Urinary bladder (tissue), 4 donors: ENCODE measurements around the gene ADIRF. TPM values are rescaled to one million over a fixed set of nuclear protein-coding genes. Genes with fewer than 3 reads are reported as not detected.
A peak's percentile ranks its signal among the peaks of the same experiment; 100 is the strongest.
"Not testable (repeated sequence)": the region's sequence is repeated elsewhere in the genome, so short reads cannot be mapped to it uniquely, and the experiment has no call there.

Experiments
- DNase-seq: peaks from one replicate; pipeline ENCODE4 v3.0.0-alpha.2; 2015; ENCODE audit errors: extremely low spot score
- H3K27ac ChIP-seq: one replicate; pipeline ENCODE4 v1.5.1; 2013; ENCODE audit warnings: low read depth, mild to moderate bottlenecking, moderate library complexity
- H3K36me3 ChIP-seq: one replicate; pipeline ENCODE4 v1.6.1; 2013; ENCODE audit warnings: mild to moderate bottlenecking, moderate library complexity; ENCODE audit not compliant: insufficient read depth
- H3K4me1 ChIP-seq: one replicate; pipeline ENCODE4 v1.6.1; 2013; ENCODE audit warnings: mild to moderate bottlenecking, moderate library complexity; ENCODE audit not compliant: insufficient read depth
- H3K4me3 ChIP-seq: one replicate; pipeline ENCODE4 v1.5.1; 2013; ENCODE audit warnings: low read depth, low read length
- WGBS: extraction: QIAGEN DNeasy Blood & Tissue Kit; methylation state at CpG from one replicate; pipeline ENCODE4 v1.1.7; 2013; 5-methylcytosine and 5-hydroxymethylcytosine counted together
- polyA plus RNA-seq: library from polyadenylated mRNA; stranded (reverse); fragments of 200-250 nt; gene quantifications from one replicate; pipeline ENCODE4 v1.2.3, GENCODE V29; 2013
- total RNA-seq: library from RNA; depleted of rRNA; stranded (reverse); fragments of >200 nt; gene quantifications from one replicate; pipeline ENCODE4 v1.2.3, GENCODE V29; 2014
- donor health status: healthy with polysubstance abuse.
- donor health status: healthy.

The ADIRF gene
- total and polyA plus RNA-seq, 2 donors, result 112 to 404 TPM

- Histone ChIP-seq H3K36me3 (no peaks in the 10 kb centered on the region), H3K4me1 (no peaks in the 10 kb centered on the region), H3K4me3 (no peak overlapping the region), H3K27ac (no peak overlapping the region)
- no peak for DNase-seq
- 94% methylated on average over 14 of the region's 14 CpGs for WGBS
These were observed 26.3 kb upstream of the ADIRF start for GRCh38 chr10:86941991-86942421.

DNA sequence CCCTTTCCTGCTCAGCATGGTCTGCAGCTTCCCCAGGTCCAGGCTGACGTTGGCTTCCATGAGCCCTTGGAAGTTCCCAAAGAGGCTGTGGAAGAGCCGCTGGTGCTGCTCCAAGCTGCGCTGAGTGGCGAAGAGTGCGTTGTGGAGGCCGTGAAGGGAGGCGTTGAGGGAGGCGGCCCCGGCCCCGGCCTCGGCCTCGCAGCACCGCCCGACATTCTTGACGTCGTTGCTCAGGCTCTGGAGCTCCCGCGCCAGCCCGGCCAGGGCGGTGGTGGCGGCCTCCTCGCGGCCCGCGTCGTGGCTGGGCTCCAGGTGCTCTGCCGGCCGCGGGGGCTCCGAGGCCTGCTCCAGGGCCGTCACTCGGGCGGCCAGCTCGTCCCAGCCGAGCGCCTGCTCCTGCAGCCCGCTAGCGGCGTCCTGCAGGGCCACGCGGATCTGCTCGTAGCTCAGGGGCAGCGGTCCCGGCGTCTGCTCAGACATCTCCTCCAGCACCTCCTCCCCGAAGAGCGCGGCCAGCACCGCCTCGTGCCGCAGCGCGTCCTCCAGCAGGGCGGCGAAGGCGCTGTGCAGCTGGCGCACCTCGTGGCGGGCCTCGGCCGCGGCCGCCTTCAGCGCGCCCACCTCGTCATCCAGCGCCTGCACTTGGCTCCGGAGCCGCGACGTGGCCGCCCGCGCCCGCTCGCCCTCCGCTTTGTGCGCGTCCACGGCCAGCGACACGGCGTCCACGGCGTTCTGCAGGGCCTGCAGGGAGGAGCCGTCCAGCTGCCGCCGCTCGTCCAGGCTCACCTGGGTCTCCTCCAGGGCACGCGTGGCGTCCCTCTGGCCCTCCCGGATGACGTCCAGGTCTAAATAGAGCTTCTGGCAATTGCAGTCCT lies 25.6 kb upstream of the ADIRF start:
- Histone ChIP-seq H3K27ac (no peak overlapping the region), H3K36me3 (no peaks in the 10 kb centered on the region), H3K4me3 (no peak overlapping the region), H3K4me1 (no peaks in the 10 kb centered on the region)
- DNase-seq, result no peak
- 60% methylated on average over 94 of the region's 94 CpGs for WGBS

DNA sequence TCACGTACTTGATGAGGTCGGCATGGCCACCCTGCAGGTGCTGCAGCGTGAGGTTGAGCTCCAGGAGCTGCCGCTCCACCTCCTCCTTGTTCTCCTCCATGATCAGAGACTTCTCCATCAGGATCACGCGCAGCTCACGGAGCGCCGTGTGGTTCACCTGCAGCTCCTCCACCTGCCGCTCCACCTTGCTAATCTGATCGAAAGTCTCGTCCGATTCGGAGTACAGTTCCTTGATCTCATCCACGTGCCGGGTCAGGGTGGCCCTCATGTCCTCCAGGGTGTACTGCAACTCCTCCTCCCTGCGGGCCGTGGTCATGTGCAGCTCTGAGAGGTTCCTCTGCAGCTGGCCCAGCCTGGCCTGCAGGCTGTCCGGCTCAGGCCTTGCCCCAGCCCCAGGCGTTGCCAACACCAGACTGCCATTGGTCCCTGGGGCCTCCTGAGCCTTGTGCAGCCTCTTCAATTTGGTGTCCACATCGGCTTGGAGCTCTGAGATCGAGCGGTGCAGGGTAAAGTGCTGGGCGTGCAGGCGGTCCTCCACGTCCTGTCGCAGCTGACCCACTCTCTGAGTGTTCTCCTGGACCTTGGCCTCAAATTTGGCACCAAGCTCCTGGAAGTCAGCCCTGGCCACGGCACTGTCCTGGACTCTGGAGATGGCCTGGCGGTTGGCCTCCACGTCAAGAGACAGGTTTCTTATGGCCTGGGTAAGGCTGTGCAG lies 24.8 kb upstream of the ADIRF start:
- DNase-seq, result no peak
- H3K4me1 ChIP-seq, result no peaks in the 10 kb centered on the region
- H3K27ac ChIP-seq, result no peak overlapping the region
- H3K36me3 ChIP-seq, result no peaks in the 10 kb centered on the region
- H3K4me3 ChIP-seq, result no peak overlapping the region
- 95% methylated on average over 30 of the region's 30 CpGs for WGBS

- DNase-seq, result no peak
- WGBS, result 92% methylated on average over 4 of the region's 4 CpGs
- H3K4me1 ChIP-seq, result no peaks in the 10 kb centered on the region
- no peaks in the 10 kb centered on the region for H3K36me3 ChIP-seq
- no peak overlapping the region for H3K27ac ChIP-seq
- H3K4me3 ChIP-seq, result no peak overlapping the region
These were observed 24.3 kb upstream of the ADIRF start for GRCh38 chr10:86944031-86944419.

GRCh38 chr10:86944471-86944870 lies 23.8 kb upstream of the ADIRF start:
- no peak overlapping the region for H3K4me3 ChIP-seq
- no peak overlapping the region for H3K27ac ChIP-seq
- no peaks in the 10 kb centered on the region for H3K36me3 ChIP-seq
- DNase-seq, result no peak
- H3K4me1 ChIP-seq, result no peaks in the 10 kb centered on the region

DNA sequence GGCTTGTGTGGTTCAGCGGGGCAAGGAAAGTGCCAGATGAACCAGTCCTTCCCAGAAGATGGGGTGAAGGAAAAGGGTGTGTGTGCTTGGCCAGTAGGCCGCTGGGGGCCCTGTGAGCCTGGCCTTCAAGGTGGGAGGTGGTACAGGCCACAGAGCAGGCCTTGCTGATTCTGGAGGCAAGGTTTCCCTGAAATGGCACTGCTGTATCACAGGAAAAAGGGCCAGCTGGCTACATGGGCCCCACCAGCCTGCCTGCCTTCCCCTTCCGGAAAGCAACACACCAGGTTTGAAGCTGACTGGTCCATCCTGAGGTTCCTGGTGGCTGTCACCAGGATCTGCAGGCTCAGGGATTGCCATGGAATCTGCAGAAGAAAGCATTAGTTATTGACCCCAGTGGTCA lies 23.4 kb upstream of the ADIRF start:
- no peaks in the 10 kb centered on the region for H3K36me3 ChIP-seq
- H3K27ac ChIP-seq, result no peak overlapping the region
- no peak overlapping the region for H3K4me3 ChIP-seq
- no peaks in the 10 kb centered on the region for H3K4me1 ChIP-seq
- DNase-seq, result no peak
- 93% methylated on average over 3 of the region's 3 CpGs for WGBS

GRCh38 chr10:86945361-86946212 lies 22.7 kb upstream of the ADIRF start:
- no peak for DNase-seq

GRCh38 chr10:86946213-86947155 lies 21.8 kb upstream of the ADIRF start:
- no peaks in the 10 kb centered on the region for H3K36me3 ChIP-seq

More at GRCh38 chr10:86945361-86946212, 22.7 kb upstream of the ADIRF start:
- Histone ChIP-seq H3K36me3 (no peaks in the 10 kb centered on the region), H3K4me3 (no peak overlapping the region), H3K4me1 (no peaks in the 10 kb centered on the region), H3K27ac (no peak overlapping the region)
- WGBS, result 61% methylated on average over 18 of the region's 18 CpGs

GRCh38 chr10:86947806-86948205 lies 20.5 kb upstream of the ADIRF start:
- WGBS, result 93% methylated on average over 4 of the region's 4 CpGs
- DNase-seq, H3K27ac ChIP-seq, H3K4me1 ChIP-seq, H3K36me3 ChIP-seq, H3K4me3 ChIP-seq: not testable (repeated sequence)

More at GRCh38 chr10:86946213-86947155, 21.8 kb upstream of the ADIRF start:
- DNase-seq, result no peak
- Histone ChIP-seq H3K27ac (no peak overlapping the region), H3K4me3 (no peak overlapping the region), H3K4me1 (no peaks in the 10 kb centered on the region)
- WGBS, result 79% methylated on average over 13 of the region's 13 CpGs

DNA sequence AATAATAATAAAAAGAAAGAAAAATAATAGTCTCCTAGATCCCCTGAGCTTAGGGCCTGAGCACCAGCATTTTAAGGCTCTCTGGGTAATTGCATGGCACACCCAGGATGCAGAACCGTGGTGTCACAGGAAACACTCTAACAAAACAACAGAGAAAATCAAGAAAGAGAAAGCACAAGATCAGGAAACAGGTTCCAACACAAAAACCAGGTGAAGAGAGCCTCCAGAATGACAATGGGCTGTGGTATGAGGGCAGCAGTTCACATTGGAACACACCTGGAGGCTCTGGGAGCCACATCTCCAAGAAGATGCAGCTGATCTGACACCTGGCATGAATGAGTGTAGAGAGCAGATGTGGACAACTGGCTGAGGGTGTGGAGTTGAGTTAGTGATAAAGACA lies 17.9 kb upstream of the ADIRF start:
- DNase-seq, result no peak
- Histone ChIP-seq H3K4me1 (no peaks in the 10 kb centered on the region), H3K27ac (no peak overlapping the region), H3K36me3 (no peaks in the 10 kb centered on the region), H3K4me3 (no peak overlapping the region)
- 62% methylated on average over 1 of the region's 1 CpG for WGBS

DNA sequence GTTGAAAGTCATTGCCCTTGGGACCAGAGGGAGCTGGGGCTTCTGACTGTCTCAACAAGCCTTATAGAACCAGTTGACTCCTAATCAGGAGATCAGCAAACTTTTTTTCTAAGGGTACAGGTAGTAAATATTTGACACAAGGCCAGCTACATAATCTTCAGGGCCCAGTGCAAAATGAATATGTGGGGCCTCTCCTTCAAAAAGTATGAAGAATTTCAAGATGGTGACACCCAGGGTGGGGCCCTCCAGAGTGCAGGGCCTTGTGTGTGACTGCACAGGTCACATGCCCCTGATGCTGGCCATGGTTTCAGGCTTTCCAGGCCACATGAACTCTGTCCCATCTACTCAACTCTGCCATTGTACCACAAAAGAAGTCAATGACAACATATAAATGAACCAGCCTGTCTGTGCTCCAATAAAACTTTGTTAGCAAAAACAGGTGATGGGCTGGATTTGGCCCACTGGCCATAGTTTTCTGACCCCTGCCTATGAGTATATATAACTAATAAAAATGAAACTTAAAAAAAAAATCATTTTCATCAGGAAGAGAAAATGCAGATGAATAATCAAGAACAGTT lies 17.0 kb upstream of the ADIRF start:
- Histone ChIP-seq H3K27ac (no peak overlapping the region), H3K4me1 (no peaks in the 10 kb centered on the region), H3K36me3 (no peaks in the 10 kb centered on the region), H3K4me3 (no peak overlapping the region)
- no peak for DNase-seq

DNA sequence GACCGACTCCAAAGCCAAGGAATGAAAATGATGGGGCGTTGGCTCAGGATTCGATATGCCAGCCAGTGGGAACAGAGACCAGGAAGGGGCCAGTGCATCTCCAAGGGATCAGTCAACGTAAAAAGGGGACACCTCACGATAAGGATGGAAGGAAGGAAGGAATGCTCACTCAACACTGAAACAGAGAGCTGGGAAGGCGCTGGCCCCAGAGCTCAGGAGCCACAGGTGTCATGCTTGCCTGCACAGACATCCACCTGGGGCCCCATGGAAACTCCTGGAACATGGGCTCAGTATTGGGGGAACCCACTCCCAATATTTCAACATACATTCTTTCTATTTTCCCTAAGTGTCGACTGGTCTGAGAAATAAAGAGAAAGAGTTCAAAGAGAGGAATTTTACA lies 16.2 kb upstream of the ADIRF start:
- Histone ChIP-seq H3K27ac (peak overlapping the region; percentile 49), H3K36me3 (no peaks in the 10 kb centered on the region), H3K4me1 (no peaks in the 10 kb centered on the region), H3K4me3 (no peak overlapping the region)
- no peak for DNase-seq
- 86% methylated on average over 7 of the region's 7 CpGs for WGBS
